ENCODE measurements around the gene MAP2. TPM values are rescaled to one million over a fixed set of nuclear protein-coding genes. Genes with fewer than 3 reads are reported as not detected.

Gene MAP2
- total and polyA plus RNA-seq, 2 donors (not counting 1 experiment from before 2014, with no cell fraction given), result 1.8 to 3.0 TPM

DNA sequence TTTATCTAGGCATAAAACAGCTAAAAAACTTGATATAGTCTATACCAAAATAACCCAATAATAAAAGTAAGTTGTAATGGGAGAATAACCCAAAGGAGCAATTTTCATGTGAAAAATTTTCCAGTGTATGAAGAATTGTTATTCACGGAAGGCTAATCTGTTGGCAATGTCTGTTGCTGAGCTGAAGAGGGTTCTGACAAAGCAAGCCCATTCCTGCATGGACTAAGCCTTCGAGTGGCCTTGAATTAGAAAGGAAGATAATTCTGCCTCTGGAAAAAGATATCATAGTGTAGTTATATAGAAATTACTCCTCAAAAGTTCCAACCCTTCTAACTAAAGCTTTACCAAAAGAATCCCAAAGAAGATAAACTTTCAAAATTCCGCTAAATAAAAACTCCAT lies 101.5 kb downstream of the MAP2 start:
- DNase-seq, result no peak
- H3K79me2 ChIP-seq (ENCODE audit: control insufficient read depth, insufficient read depth, low read length), result no peaks in the 10 kb centered on the region
- H3K27ac ChIP-seq (ENCODE audit: low read length in 2 of 2), result peak overlapping the region; percentile 67 to 76
- TF ChIP-seq EZH2 (IDR thresholded peaks at IDR 0.05; ENCODE audit: borderline replicate concordance, insufficient read depth, low read depth, low read length, poor library complexity, severe bottlenecking), result no peak
- TF ChIP-seq, protein P1, sequence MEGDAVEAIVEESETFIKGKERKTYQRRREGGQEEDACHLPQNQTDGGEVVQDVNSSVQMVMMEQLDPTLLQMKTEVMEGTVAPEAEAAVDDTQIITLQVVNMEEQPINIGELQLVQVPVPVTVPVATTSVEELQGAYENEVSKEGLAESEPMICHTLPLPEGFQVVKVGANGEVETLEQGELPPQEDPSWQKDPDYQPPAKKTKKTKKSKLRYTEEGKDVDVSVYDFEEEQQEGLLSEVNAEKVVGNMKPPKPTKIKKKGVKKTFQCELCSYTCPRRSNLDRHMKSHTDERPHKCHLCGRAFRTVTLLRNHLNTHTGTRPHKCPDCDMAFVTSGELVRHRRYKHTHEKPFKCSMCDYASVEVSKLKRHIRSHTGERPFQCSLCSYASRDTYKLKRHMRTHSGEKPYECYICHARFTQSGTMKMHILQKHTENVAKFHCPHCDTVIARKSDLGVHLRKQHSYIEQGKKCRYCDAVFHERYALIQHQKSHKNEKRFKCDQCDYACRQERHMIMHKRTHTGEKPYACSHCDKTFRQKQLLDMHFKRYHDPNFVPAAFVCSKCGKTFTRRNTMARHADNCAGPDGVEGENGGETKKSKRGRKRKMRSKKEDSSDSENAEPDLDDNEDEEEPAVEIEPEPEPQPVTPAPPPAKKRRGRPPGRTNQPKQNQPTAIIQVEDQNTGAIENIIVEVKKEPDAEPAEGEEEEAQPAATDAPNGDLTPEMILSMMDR (IDR thresholded peaks at IDR 0.05), result no peak
- Mint-ChIP-seq H3K4me1 (peaks cover 41% of the 10 kb centered on the region), H3K27ac (no peak overlapping the region), H3K9me3 (ENCODE audit: insufficient read depth) (no peaks in the 10 kb centered on the region), H3K4me3 (no peak overlapping the region), H3K27me3 (no peaks in the 10 kb centered on the region)
- H3K4me1 ChIP-seq (ENCODE audit: control insufficient read depth in 2 of 2, insufficient read depth in 2 of 2, low read length in 2 of 2), result peaks cover 37 to 42% of the 10 kb centered on the region in 2 donors
- no peak overlapping the region for H2AFZ ChIP-seq (ENCODE audit: insufficient read depth, low read depth, low read length, poor library complexity, severe bottlenecking)
- CTCF ChIA-PET, result interaction anchor here (0.6 to 3.0 kb wide), 3 partner anchors 54 to 101 kb away, joined by 3 to 11 read pairs (median 4); partner anchors contain the start of gene MAP2
- H4K20me1 ChIP-seq (ENCODE audit: control insufficient read depth, insufficient read depth, low read length, poor library complexity, severe bottlenecking), result no peaks in the 10 kb centered on the region
- no peaks in the 10 kb centered on the region for H3K27me3 ChIP-seq (replicated peaks in 1 of 4; ENCODE audit: control extremely low read depth in 1 of 4, control insufficient read depth in 3 of 4, insufficient read depth in 4 of 4, low read length in 3 of 4)
- no peaks in the 10 kb centered on the region for H3K9me3 ChIP-seq (ENCODE audit: control extremely low read depth in 1 of 3, control insufficient read depth in 2 of 3, insufficient read depth in 1 of 3, low read length in 2 of 3)
- peak overlapping the region; percentile 73 for H3K4me2 ChIP-seq (replicated peaks; ENCODE audit: low read depth, low read length, poor library complexity, severe bottlenecking)
- POLR2A ChIA-PET, result no interaction called here
- H3K9ac ChIP-seq (ENCODE audit: low read length), result no peak overlapping the region
- no peak for ATAC-seq (ENCODE audit: low read depth)
- intact Hi-C loops (cut with micrococcal nuclease), result no loop called here
- WGBS (ENCODE audit: insufficient coverage), result 100% methylated on average over 1 of the region's 3 CpGs
- no peaks in the 10 kb centered on the region for H3K36me3 ChIP-seq (replicated peaks in 1 of 2; ENCODE audit: control extremely low read depth in 1 of 2, control insufficient read depth in 1 of 2, extremely low read depth in 1 of 2, insufficient read depth in 2 of 2, low read length in 1 of 2)
- H3K4me3 ChIP-seq (ENCODE audit: control extremely low read depth in 1 of 5, extremely low read depth in 1 of 5, insufficient read depth in 1 of 5, low read depth in 2 of 5, low read length in 4 of 5), result peak overlapping the region in 1 of 5 experiments; percentile 59

- Mint-ChIP-seq H3K27me3 (no peaks in the 10 kb centered on the region), H3K27ac (peak overlapping the region; percentile 80), H3K4me3 (peak overlapping the region; percentile 74), H3K4me1 (peaks cover 41% of the 10 kb centered on the region), H3K9me3 (ENCODE audit: insufficient read depth) (no peaks in the 10 kb centered on the region)
- H4K20me1 ChIP-seq (ENCODE audit: control insufficient read depth, insufficient read depth, low read length, poor library complexity, severe bottlenecking), result no peaks in the 10 kb centered on the region
- TF ChIP-seq, protein P1 (IDR thresholded peaks at IDR 0.05), result no peak
- TF ChIP-seq EZH2 (IDR thresholded peaks at IDR 0.05; ENCODE audit: borderline replicate concordance, insufficient read depth, low read depth, low read length, poor library complexity, severe bottlenecking), result no peak
- H3K4me1 ChIP-seq (ENCODE audit: control insufficient read depth in 2 of 2, insufficient read depth in 2 of 2, low read length in 2 of 2), result peaks cover 37 to 42% of the 10 kb centered on the region in 2 donors
- H2AFZ ChIP-seq (ENCODE audit: insufficient read depth, low read depth, low read length, poor library complexity, severe bottlenecking), result peak overlapping the region; percentile 73
- intact Hi-C loops (cut with micrococcal nuclease), result loop anchor here (2.0 kb wide), 1 partner anchor 101 kb away; the partner anchor contains the start of gene MAP2
- no peaks in the 10 kb centered on the region for H3K27me3 ChIP-seq (replicated peaks in 1 of 4; ENCODE audit: control extremely low read depth in 1 of 4, control insufficient read depth in 3 of 4, insufficient read depth in 4 of 4, low read length in 3 of 4)
- no peaks in the 10 kb centered on the region for H3K79me2 ChIP-seq (ENCODE audit: control insufficient read depth, insufficient read depth, low read length)
- H3K36me3 ChIP-seq (replicated peaks in 1 of 2; ENCODE audit: control extremely low read depth in 1 of 2, control insufficient read depth in 1 of 2, extremely low read depth in 1 of 2, insufficient read depth in 2 of 2, low read length in 1 of 2), result no peaks in the 10 kb centered on the region
- DNase-seq (peak; percentile 19), ATAC-seq (ENCODE audit: low read depth) (peak; percentile 21)
- ChIA-PET CTCF (interaction anchor here (1.1 to 3.0 kb wide), 3 partner anchors 12 to 102 kb away, joined by 5 to 11 read pairs (median 6); partner anchors contain the start of gene MAP2), POLR2A (no interaction called here)
- H3K9me3 ChIP-seq (ENCODE audit: control extremely low read depth in 1 of 3, control insufficient read depth in 2 of 3, insufficient read depth in 1 of 3, low read length in 2 of 3), result no peaks in the 10 kb centered on the region
- H3K4me3 ChIP-seq (ENCODE audit: control extremely low read depth in 1 of 5, extremely low read depth in 1 of 5, insufficient read depth in 1 of 5, low read depth in 2 of 5, low read length in 4 of 5), result peak overlapping the region in 4 of 5 experiments; percentile 28 to 59 (median 42)
- peak overlapping the region; percentile 67 to 76 for H3K27ac ChIP-seq (ENCODE audit: low read length in 2 of 2)
- H3K9ac ChIP-seq (ENCODE audit: low read length), result peak overlapping the region; percentile 55
- H3K4me2 ChIP-seq (replicated peaks; ENCODE audit: low read depth, low read length, poor library complexity, severe bottlenecking), result peak overlapping the region; percentile 73
Measured at GRCh38 chr2:209525834-209526281, 102.0 kb downstream of the MAP2 start.

Measured in B cell (primary cell).